ENCODE data around the gene CSPG4. TPM values are rescaled to one million over a fixed set of nuclear protein-coding genes. Genes with fewer than 3 reads are reported as not detected.

The CSPG4 gene
- total RNA-seq, 1 experiment from 2014 or later, result 17.5 TPM

- no TSS peak for BruUV-seq (replicated peaks)
- no peak overlapping the region for H3K27ac ChIP-seq (ENCODE audit: low read length)
- POLR2A ChIA-PET, result interaction anchor here (0.6 kb wide), 1 partner anchor 608 kb away, joined by 4 read pairs; no protein-coding TSS in a partner anchor
- H3K4me1 ChIP-seq (ENCODE audit: control insufficient read depth, insufficient read depth, low read length), result peaks cover 8% of the 10 kb centered on the region
- no peaks in the 10 kb centered on the region for H3K9me3 ChIP-seq (ENCODE audit: control insufficient read depth, insufficient read depth, low read depth, low read length)
- CTCF ChIA-PET, result no interaction called here
- TF ChIP-seq CTCF (IDR thresholded peaks at IDR 0.05) (no peak), TCF7L2 (IDR thresholded peaks at IDR 0.05; ENCODE audit: low read depth, low read length) (no peak), SIN3A (IDR thresholded peaks at IDR 0.05; ENCODE audit: borderline replicate concordance, insufficient read depth, low read depth, low read length) (no peak), REST (IDR thresholded peaks at IDR 0.05; ENCODE audit: insufficient read depth in 1 of 2, low read depth in 2 of 2, low read length in 1 of 2) (no peak), POLR2AphosphoS5 (IDR thresholded peaks at IDR 0.05; ENCODE audit: low read depth, low read length) (no peak)
- H3K27me3 ChIP-seq (ENCODE audit: control insufficient read depth, insufficient read depth, low read length), result no peaks in the 10 kb centered on the region
- intact Hi-C loops (cut with micrococcal nuclease; ENCODE audit: unreplicated experiment), result no loop called here
- no peaks in the 10 kb centered on the region for H3K36me3 ChIP-seq (ENCODE audit: control insufficient read depth, insufficient read depth, low read length)
- DNase-seq (ENCODE audit: low read depth, low spot score) (no peak), ATAC-seq (no peak)
- in situ Hi-C loops (cut with HindIII; ENCODE audit: low pct_unique_long_range_greater_than_20kb, low sequenced_read_pairs), result no loop called here
- no peak overlapping the region for H3K4me3 ChIP-seq (ENCODE audit: low read depth in 2 of 2, low read length in 2 of 2)
Observed at GRCh38 chr15:75656813-75657212, 55.8 kb downstream of the CSPG4 start.

- Histone ChIP-seq H3K4me1 (ENCODE audit: control insufficient read depth, insufficient read depth, low read length) (peaks cover 12% of the 10 kb centered on the region), H3K4me3 (ENCODE audit: low read depth in 2 of 2, low read length in 2 of 2) (no peak overlapping the region), H3K9me3 (ENCODE audit: control insufficient read depth, insufficient read depth, low read depth, low read length) (no peaks in the 10 kb centered on the region), H3K27ac (ENCODE audit: low read length) (no peak overlapping the region), H3K36me3 (ENCODE audit: control insufficient read depth, insufficient read depth, low read length) (no peaks in the 10 kb centered on the region), H3K27me3 (ENCODE audit: control insufficient read depth, insufficient read depth, low read length) (no peaks in the 10 kb centered on the region)
- ChIA-PET CTCF (no interaction called here), POLR2A (interaction anchor here (0.6 kb wide), 1 partner anchor 609 kb away, joined by 4 read pairs; no protein-coding TSS in a partner anchor)
- DNase-seq (ENCODE audit: low read depth, low spot score) (no peak), ATAC-seq (no peak)
- no TSS peak for BruUV-seq (replicated peaks)
- no peak for TF ChIP-seq SIN3A (IDR thresholded peaks at IDR 0.05; ENCODE audit: borderline replicate concordance, insufficient read depth, low read depth, low read length)
- no peak for TF ChIP-seq TCF7L2 (IDR thresholded peaks at IDR 0.05; ENCODE audit: low read depth, low read length)
- no peak for TF ChIP-seq POLR2AphosphoS5 (IDR thresholded peaks at IDR 0.05; ENCODE audit: low read depth, low read length)
- no peak for TF ChIP-seq REST (IDR thresholded peaks at IDR 0.05; ENCODE audit: insufficient read depth in 1 of 2, low read depth in 2 of 2, low read length in 1 of 2)
- intact Hi-C loops (cut with micrococcal nuclease; ENCODE audit: unreplicated experiment) (no loop called here), in situ Hi-C loops (cut with HindIII; ENCODE audit: low pct_unique_long_range_greater_than_20kb, low sequenced_read_pairs) (no loop called here)
Observed at GRCh38 chr15:75656331-75656730, 56.3 kb downstream of the CSPG4 start.

All from Panc1 (cell line).